Activated CD8-positive, alpha-beta memory T cell treated with anti-CD3 and anti-CD28 coated beads for 1 hour (primary cell): ENCODE measurements around the gene DMRTC1.
"Not testable (repeated sequence)": the region's sequence is repeated elsewhere in the genome, so short reads cannot be mapped to it uniquely, and the experiment has no call there.

Experiments
- DNase-seq, 2 donors: peaks; one replicate each; pipeline ENCODE4 v3.0.0-alpha.2; 2020; ENCODE audit warnings: low read depth in 1 of 2; ENCODE audit errors: extremely low read depth in 1 of 2

Gene DMRTC1

GRCh38 chrX:72943819-72944169 is at the start of gene DMRTC1:
TSS of gene DMRTC1 (minus strand) at chrX:72943837. CDS start at chrX:72875694, 68,143 bp downstream.
- DNase-seq = not testable (repeated sequence)

GRCh38 chrX:72980894-72981469 is 37.3 kb upstream of the DMRTC1 start:
- not testable (repeated sequence) for DNase-seq

GRCh38 chrX:72974885-72975284 is 31.2 kb upstream of the DMRTC1 start:
- not testable (repeated sequence) for DNase-seq

GRCh38 chrX:72971859-72972258 is 28.2 kb upstream of the DMRTC1 start:
- DNase-seq = not testable (repeated sequence)

GRCh38 chrX:72959971-72960370 is 16.3 kb upstream of the DMRTC1 start:
- DNase-seq = not testable (repeated sequence)

GRCh38 chrX:72943035-72943818 is 410 bp downstream of the DMRTC1 start:
- not testable (repeated sequence) for DNase-seq

GRCh38 chrX:72942272-72942671 is 1.4 kb downstream of the DMRTC1 start:
- not testable (repeated sequence) for DNase-seq

GRCh38 chrX:72937906-72938305 is 5.7 kb downstream of the DMRTC1 start, which contains the start of gene FAM236A:
TSS of gene FAM236A (plus strand) at chrX:72938206. CDS start at chrX:72938263, 57 bp downstream.
- not testable (repeated sequence) for DNase-seq

- not testable (repeated sequence) for DNase-seq
These were observed 6.7 kb downstream of the DMRTC1 start for GRCh38 chrX:72936882-72937455.

GRCh38 chrX:72936455-72936854 is 7.2 kb downstream of the DMRTC1 start:
- DNase-seq = not testable (repeated sequence)

GRCh38 chrX:72932283-72932682 is 11.4 kb downstream of the DMRTC1 start:
- not testable (repeated sequence) for DNase-seq

GRCh38 chrX:72916096-72916495 is 27.5 kb downstream of the DMRTC1 start:
- not testable (repeated sequence) for DNase-seq

GRCh38 chrX:72912315-72912714 is 31.3 kb downstream of the DMRTC1 start, which contains the start of gene FAM236C:
TSS of gene FAM236C (plus strand) at chrX:72912615. CDS start at chrX:72912715, 100 bp downstream.
- not testable (repeated sequence) for DNase-seq

GRCh38 chrX:72889740-72890139 is 53.9 kb downstream of the DMRTC1 start:
- not testable (repeated sequence) for DNase-seq

- not testable (repeated sequence) for DNase-seq
These were observed 60.7 kb downstream of the DMRTC1 start for GRCh38 chrX:72882898-72883297.

- DNase-seq = not testable (repeated sequence)
These were observed 106.1 kb downstream of the DMRTC1 start for GRCh38 chrX:72837532-72837931.

- DNase-seq = not testable (repeated sequence)
These were observed 112.9 kb downstream of the DMRTC1 start for GRCh38 chrX:72830701-72831100.
